ENCODE results near the gene RPL18.
"Not testable (repeated sequence)": the region's sequence is repeated elsewhere in the genome, so short reads cannot be mapped to it uniquely, and the experiment has no call there.

Gene RPL18

DNA sequence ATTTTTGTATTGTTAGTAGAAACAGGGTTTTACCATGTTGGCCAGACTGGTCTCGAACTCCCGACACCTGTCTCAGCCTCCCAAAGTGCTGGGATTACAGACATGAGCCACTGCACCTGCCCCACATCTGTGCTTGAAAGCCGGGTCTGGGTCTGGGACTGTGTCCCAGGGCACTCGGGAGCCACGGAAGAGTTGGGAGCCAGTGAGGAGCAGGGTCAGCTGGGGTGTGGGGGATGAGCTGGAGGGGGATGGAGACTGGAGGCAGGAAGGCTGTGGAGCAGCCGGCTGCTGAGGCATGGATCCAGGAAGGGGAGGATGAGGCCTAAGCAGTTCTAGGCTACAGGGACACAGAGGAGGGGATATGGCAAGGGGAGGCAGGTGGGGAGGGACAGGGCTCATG is 23.1 kb downstream of the RPL18 start:
- in situ Hi-C loops (cut with MboI; ENCODE audit: low sequenced_read_pairs) = no loop called here

DNA sequence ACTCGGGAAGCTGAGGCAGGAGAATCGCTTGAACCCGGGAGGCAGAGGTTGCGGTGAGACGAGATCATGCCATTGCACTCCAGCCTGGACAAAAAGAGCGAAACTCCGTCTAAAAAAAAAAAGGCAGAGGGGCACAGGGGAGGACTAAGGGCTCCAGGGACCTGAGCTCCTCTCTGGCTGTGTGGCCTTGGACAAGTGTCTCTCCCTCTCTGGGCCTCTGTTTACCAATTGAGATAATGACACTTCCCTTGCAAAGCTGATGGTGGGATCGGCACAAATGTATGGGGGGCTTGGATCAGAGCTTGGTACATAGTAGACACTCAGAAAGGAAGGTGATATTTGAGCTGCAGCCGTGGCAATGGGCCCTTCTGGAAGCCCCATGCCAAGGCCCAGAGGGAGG is 23.8 kb downstream of the RPL18 start:
- in situ Hi-C loops (cut with MboI; ENCODE audit: low sequenced_read_pairs) = no loop called here

DNA sequence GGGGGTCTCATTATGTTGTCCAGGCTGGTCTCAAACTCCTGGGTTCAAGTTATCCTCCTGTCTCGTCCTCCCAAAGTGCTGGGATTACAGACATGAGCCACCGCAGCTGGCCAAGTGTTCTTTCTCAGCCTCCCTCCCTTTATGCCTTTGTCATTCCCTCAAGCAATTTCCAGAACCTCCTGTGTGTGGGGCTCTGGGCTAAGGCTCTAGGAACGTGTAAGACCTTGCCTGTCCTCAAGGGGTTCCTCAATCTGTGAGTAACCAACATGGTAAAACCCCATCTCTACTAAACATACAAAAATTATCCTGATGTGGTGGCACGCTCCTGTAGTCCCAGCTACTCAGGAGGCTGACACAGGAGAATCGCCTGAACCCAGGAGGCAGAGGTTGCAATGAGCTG is 28.0 kb downstream of the RPL18 start:
- in situ Hi-C loops (cut with MboI; ENCODE audit: low sequenced_read_pairs) = no loop called here

DNA sequence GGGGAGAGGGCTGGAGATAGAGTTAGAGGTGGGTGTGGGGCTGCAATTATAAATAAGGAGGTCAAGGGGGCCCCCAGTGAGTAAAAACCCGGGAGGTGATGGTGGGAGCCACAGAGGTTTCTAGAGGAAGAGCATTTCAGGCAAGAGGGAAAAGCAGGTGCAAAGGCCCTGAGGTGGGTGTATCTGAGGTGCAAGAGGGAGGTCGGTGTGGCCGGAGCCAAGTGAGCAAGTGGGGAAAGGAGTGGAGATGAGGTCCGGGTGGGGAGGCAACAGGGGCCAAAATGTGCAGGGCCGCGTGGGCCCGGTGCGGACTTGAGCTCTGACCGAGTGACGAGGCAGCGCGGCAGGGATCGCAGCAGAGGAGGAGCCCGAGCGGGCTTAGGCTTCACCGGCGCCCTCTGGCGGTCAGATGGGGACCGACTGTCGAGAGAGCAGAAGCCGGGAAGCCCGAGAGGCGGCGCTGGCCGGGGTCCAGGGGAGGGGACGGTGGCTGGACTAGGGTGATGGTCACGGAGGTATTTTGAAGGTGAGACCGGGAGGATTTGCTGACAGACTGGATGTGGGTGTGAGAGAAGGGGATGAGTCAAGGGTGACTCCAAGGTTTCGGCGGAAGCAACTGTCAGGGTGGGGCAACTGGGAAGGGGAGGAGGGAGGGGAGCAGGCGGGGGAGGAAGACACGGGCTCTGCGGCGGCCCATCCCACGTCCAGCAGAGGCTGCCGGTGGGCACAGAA is 30.1 kb downstream of the RPL18 start:
- in situ Hi-C loops (cut with MboI; ENCODE audit: low sequenced_read_pairs) = loop anchor here (10.0 kb wide), 2 partner anchors 84 to 254 kb away; no protein-coding TSS in a partner anchor

DNA sequence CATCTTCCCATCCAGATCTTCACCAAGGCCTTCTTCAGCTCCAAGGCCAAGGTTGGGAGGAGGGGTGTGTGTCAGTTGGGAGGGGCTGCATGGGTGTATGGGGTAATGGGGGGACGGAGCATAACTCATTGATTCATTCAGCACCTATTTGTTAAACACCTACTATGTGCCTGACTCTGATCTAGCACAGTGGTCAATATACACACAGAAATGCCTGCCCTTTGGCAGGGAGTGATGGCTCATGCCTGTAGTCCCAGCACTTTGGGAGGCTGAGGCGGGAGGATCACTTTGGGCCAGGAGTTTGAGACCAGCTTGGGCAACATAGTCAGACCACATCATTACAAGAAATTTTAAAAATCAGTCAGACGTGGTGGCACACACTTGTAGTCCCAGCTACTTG is 31.6 kb downstream of the RPL18 start:
- in situ Hi-C loops (cut with MboI; ENCODE audit: low sequenced_read_pairs) = loop anchor here (10.0 kb wide), 2 partner anchors 83 to 253 kb away; no protein-coding TSS in a partner anchor

DNA sequence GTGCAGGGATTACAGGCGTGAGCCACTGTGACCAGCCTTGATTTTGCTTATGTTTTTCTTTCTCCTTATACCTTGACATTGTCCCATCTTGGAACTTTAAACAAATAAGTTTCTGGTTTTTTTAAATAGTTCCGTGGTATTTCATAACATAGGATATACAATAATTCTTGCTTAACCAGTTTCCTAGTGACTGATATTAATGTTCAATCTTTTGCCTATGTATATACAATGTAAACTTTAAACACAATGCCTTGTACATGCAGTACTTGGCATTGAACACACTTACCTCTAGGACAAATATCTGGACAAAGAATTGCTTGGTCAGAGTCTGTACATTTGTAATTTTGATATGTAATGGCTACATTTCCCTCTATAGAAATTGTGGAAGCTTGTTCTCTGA is 36.8 kb downstream of the RPL18 start:
- in situ Hi-C loops (cut with MboI; ENCODE audit: low sequenced_read_pairs) = loop anchor here (10.0 kb wide), 2 partner anchors 77 to 247 kb away; no protein-coding TSS in a partner anchor

DNA sequence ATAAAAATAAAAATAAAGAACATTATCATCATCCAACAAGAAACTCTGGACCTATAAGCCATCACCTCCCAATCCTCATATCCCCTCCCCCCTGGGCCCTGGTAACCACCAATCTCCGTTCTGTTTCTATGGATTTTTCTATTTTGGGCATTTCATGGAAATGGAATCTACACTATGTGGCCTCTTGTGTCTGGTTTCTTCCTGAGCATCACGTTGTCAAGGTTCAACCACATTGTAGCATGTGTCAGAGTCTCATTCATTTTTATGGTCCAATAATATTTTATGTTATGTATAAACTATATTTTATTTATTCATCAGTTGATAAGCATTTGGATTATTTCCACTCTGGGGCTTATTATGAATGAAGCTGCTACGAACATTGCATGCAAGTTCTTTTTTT is 40.1 kb downstream of the RPL18 start:
- in situ Hi-C loops (cut with MboI; ENCODE audit: low sequenced_read_pairs) = no loop called here

DNA sequence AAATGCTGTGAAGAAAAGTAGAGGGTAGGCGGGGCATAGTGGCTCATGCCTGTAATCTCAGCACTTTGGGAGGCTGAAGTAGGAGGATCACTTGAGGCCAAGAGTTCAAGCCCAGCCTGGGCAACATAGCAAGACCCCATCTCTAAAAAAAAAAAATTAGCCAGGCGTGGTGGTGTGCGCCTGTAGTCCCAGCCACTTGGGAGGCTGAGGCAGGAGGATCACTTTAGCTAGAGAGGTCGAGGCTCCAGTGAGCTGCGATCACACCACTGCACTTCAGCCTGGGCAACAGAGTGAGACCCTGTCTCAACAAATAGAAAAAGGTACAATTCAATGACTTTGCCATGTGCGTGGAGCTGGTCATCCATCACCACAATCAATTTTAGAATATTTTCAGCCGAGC is 41.1 kb downstream of the RPL18 start:
- in situ Hi-C loops (cut with MboI; ENCODE audit: low sequenced_read_pairs) = not testable (repeated sequence)

DNA sequence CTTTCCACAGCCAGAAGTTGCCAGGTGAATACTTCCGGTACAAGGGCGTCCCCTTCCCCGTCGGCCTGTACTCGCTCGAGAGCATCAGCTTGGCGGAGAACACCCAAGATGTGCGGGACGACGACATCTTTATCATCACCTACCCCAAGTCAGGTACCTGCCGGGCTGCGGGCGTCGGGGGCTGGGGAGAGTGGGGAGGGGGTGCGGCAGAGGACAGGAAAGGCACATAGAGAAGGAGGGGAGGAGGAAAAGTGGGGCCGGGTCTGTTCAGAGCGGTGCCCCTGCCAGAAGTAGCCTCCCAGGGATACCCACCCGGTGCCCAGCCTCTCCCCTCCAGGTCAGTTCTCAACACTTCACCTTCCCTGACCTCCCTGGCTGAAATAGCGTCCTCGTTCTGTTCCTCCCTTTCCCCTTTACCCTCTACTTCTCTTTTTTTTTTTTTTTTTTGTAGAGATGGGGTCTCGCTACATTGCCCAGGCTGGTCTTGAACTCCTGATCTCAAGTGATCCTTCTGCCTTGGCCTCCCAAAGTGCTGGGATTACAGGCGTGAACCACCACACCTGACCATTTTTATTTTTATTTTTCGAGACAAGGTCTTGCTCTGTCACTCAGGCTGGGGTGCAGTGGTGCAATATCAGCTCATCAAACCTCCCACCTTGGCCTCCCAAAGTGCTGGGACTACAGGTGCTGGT is 42.9 kb downstream of the RPL18 start:
- in situ Hi-C loops (cut with MboI; ENCODE audit: low sequenced_read_pairs) = no loop called here

DNA sequence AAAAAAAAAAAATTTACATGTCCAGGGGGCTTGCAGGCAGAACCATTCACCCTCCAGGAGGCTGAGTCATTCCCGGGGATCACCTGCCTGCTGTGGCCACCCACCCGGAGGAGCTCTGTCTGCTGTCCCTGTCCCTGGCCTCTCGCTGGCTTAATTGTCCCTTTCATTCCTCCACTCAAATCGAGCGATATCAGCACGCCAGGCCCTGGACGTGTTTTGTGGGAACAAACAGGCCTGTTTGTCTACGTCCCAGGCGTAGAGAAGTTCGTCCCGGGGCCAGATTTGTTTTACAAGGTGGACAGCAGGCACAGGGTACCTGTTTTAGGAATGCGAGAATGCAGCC is 45.8 kb downstream of the RPL18 start:
- in situ Hi-C loops (cut with MboI; ENCODE audit: low sequenced_read_pairs) = no loop called here

DNA sequence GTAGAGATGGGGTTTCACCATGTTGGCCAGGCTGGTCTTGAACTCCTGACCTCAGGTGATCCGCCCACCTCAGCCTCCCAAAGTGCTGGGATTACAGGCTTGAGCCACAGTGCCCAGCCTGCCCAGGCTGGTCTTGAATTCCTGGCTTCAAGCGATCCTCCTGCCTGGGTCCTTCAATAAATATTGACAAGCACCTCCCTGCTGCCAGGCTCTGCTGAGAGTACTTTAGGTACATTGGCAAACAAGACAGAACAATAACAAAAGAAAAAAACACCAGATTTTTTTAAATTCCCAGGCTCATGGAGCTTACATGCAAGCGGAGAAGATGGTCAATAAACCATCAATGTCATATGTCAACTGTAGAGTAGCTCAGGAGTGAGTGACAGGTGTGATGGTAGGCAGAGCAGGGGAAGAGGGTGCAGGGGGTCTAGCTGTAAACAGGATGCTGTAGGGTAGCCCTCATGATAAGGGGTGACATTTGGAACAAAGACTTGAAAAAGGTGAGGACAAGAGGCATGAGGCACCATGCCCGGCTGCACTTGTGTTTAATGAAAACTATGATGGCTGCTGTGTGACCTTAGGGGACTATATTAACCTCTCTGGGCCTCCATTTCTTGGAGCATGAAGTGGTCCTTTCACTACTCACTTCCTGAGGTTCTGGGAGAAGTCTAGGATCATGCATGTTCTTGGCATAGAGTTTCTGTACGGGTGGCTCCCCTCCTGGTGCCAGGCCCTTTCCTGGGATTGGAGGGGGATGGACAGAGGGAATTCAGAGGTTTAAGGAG is 47.4 kb downstream of the RPL18 start:
- in situ Hi-C loops (cut with MboI; ENCODE audit: low sequenced_read_pairs) = no loop called here

DNA sequence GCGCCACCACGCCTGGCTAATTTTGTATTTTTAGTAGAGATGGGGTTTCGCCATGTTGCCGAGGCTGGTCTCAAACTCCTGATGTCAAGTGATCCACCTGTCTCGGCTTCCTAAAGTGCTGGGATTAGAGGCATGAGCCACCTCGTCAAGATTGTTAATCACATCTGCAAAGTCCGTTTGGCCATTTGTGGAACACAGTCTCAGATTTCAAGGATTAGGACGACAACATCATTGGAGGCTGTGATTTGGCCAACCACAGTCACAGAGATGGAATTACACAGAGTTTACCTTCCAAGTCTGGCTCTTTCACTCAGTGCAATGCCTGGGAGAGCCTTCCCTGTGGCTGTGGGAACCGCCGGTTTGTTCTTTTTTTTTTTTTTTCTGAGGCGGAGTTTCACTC is 49.2 kb downstream of the RPL18 start:
- in situ Hi-C loops (cut with MboI; ENCODE audit: low sequenced_read_pairs) = no loop called here

DNA sequence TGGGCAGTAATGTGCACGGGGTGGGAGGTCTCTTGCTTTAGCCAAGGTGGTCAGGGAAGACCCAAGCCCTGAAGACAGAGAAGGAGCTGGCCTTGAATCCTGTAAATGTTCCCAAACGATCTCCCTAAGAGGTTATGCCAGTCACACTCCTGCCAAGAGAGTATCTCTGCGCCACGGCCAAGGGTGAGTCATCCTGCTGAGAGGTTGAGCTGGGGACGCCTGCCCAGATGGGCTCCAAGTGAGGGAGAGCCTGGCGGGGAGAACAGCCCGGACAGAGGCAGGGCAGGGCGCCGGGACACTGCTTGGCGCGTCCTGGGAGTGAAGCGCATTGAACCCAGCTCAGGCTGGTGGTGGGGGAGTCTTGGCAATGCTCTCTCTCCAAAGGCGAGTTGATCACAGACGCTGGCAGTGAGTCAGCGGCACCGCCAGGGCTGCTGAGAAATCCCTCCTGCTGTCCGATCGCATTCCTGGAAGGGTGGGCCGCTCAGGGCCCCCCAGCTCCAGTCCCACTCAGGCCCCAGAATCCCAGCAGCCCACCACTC is 50.6 kb downstream of the RPL18 start:
- in situ Hi-C loops (cut with MboI; ENCODE audit: low sequenced_read_pairs) = no loop called here
